H9 (cell line): ENCODE results near the gene RHOC. TPM values are rescaled to one million over a fixed set of nuclear protein-coding genes. Genes with fewer than 3 reads are reported as not detected.
"Not testable (repeated sequence)": the region's sequence is repeated elsewhere in the genome, so short reads cannot be mapped to it uniquely, and the experiment has no call there.

Experiments used
- DNase-seq: peaks from one replicate; pipeline ENCODE4 v3.0.0-alpha.2; 2017
- H2AFZ ChIP-seq: one replicate; pipeline ENCODE4 v1.6.1; 2013; ENCODE audit warnings: mild to moderate bottlenecking, low read length, control low read depth, moderate library complexity
- H2AK5ac ChIP-seq: 2 replicates; pipeline ENCODE4 v1.6.1; 2013; ENCODE audit warnings: low read length, control low read depth, mixed read lengths; ENCODE audit not compliant: insufficient read length
- H2BK120ac ChIP-seq: one replicate; pipeline ENCODE4 v1.6.1; 2013; ENCODE audit warnings: low read depth, mild to moderate bottlenecking, low read length, control low read depth, inconsistent platforms; ENCODE audit not compliant: poor library complexity, severe bottlenecking
- H2BK12ac ChIP-seq: 2 replicates; pipeline ENCODE4 v1.6.1; 2013; ENCODE audit warnings: low read length, control low read depth, mixed read lengths, low read depth; ENCODE audit not compliant: insufficient read length
- H2BK15ac ChIP-seq: 2 replicates; pipeline ENCODE4 v1.6.1; 2013; ENCODE audit warnings: low read depth, low read length, control low read depth
- H2BK20ac ChIP-seq: one replicate; pipeline ENCODE4 v1.6.1; 2013; ENCODE audit warnings: low read depth, mild to moderate bottlenecking, low read length, control low read depth, inconsistent platforms; ENCODE audit not compliant: poor library complexity, severe bottlenecking
- H2BK5ac ChIP-seq: 2 replicates; pipeline ENCODE4 v1.6.1; 2013; ENCODE audit warnings: low read length, control low read depth, mixed read lengths; ENCODE audit not compliant: insufficient read length
- H3K14ac ChIP-seq: 2 replicates; pipeline ENCODE4 v1.6.1; 2013; ENCODE audit warnings: low read length, control low read depth; ENCODE audit not compliant: insufficient read depth
- H3K18ac ChIP-seq: 2 replicates; pipeline ENCODE4 v1.6.1; 2013; ENCODE audit warnings: low read depth, mild to moderate bottlenecking, mixed read lengths, low read length, control low read depth; ENCODE audit not compliant: insufficient read length
- H3K23ac ChIP-seq: 2 replicates; pipeline ENCODE4 v1.6.1; 2013; ENCODE audit warnings: low read length, control low read depth, mixed read lengths, low read depth; ENCODE audit not compliant: insufficient read length
- H3K23me2 ChIP-seq: 2 replicates; pipeline ENCODE4 v1.6.1; 2013; ENCODE audit warnings: low read depth, mild to moderate bottlenecking, mixed read lengths, low read length, control low read depth; ENCODE audit not compliant: insufficient read length, poor library complexity, severe bottlenecking
- H3K27ac ChIP-seq: 2 replicates; pipeline ENCODE4 v1.5.1; 2013; ENCODE audit warnings: low read length, control low read depth, mixed read lengths, low read depth; ENCODE audit not compliant: insufficient read length
- H3K27me3 ChIP-seq: 2 replicates; pipeline ENCODE4 v1.6.1; 2013; ENCODE audit warnings: low read length, control low read depth, inconsistent platforms; ENCODE audit not compliant: insufficient read depth
- H3K4ac ChIP-seq: 2 replicates; pipeline ENCODE4 v1.6.1; 2013; ENCODE audit warnings: low read depth, mild to moderate bottlenecking, control low read depth, inconsistent platforms, low read length, moderate library complexity
- H3K4me1 ChIP-seq: 2 replicates; pipeline ENCODE4 v1.6.1; 2013; ENCODE audit warnings: low read length, control low read depth, inconsistent platforms; ENCODE audit not compliant: insufficient read depth
- H3K4me2 ChIP-seq: 2 replicates; pipeline ENCODE4 v1.6.1; 2013; ENCODE audit warnings: low read length, control low read depth, mixed read lengths; ENCODE audit not compliant: insufficient read length, insufficient read depth
- H3K56ac ChIP-seq: 2 replicates; pipeline ENCODE4 v1.6.1; 2013; ENCODE audit warnings: low read depth, mild to moderate bottlenecking, mixed read lengths, low read length, control low read depth; ENCODE audit not compliant: insufficient read length
- H3K79me1 ChIP-seq: 2 replicates; pipeline ENCODE4 v1.6.1; 2013; ENCODE audit warnings: low read depth, mild to moderate bottlenecking, moderate library complexity, low read length, control low read depth, inconsistent platforms; ENCODE audit not compliant: insufficient read depth, poor library complexity, severe bottlenecking
- H3K79me2 ChIP-seq: 2 replicates; pipeline ENCODE4 v1.6.1; 2013; ENCODE audit warnings: low read length, control low read depth, inconsistent platforms; ENCODE audit not compliant: insufficient read depth
- H3K9ac ChIP-seq: 2 replicates; pipeline ENCODE4 v1.6.1; 2013; ENCODE audit warnings: low read length, control low read depth, mixed read lengths; ENCODE audit not compliant: insufficient read length; ENCODE audit errors: extremely low read depth
- H3K9me3 ChIP-seq: one replicate; pipeline ENCODE4 v1.6.1; 2013; ENCODE audit warnings: low read depth, low read length, inconsistent platforms; ENCODE audit not compliant: control insufficient read depth
- H3T11ph ChIP-seq: one replicate; pipeline ENCODE4 v1.6.1; 2013; ENCODE audit warnings: mild to moderate bottlenecking, low read length, control low read depth, inconsistent platforms
- H4K20me1 ChIP-seq: one replicate; pipeline ENCODE4 v1.6.1; 2013; ENCODE audit not compliant: control insufficient read depth, insufficient read length, insufficient read depth
- H4K5ac ChIP-seq: 2 replicates; pipeline ENCODE4 v1.6.1; 2013; ENCODE audit warnings: low read depth, mild to moderate bottlenecking, mixed read lengths, low read length, control low read depth; ENCODE audit not compliant: insufficient read length
- H4K8ac ChIP-seq: replicated peaks from 2 replicates; pipeline ENCODE4 v1.6.1; 2013; ENCODE audit warnings: low read length, control low read depth, mixed read lengths, low read depth; ENCODE audit not compliant: insufficient read length
- H4K91ac ChIP-seq: 2 replicates; pipeline ENCODE4 v1.6.1; 2013; ENCODE audit warnings: low read depth, mild to moderate bottlenecking, moderate library complexity, mixed read lengths, low read length, control low read depth; ENCODE audit not compliant: insufficient read length
- H3K27ac Mint-ChIP-seq, 3 experiments: 2 replicates in 2 of 3; 3 replicates in 1 of 3; pipeline ENCODE4 v1.8.0; 2020 to 2021; ENCODE audit warnings: mixed read lengths in 3 of 3, mild to moderate bottlenecking in 1 of 3, moderate library complexity in 1 of 3
- H3K27me3 Mint-ChIP-seq: 2 replicates; pipeline ENCODE4 v1.8.0; 2021; ENCODE audit warnings: low read depth, mild to moderate bottlenecking, moderate library complexity, mixed read lengths
- H3K36me3 Mint-ChIP-seq, 3 experiments: 2 replicates in 2 of 3; 3 replicates in 1 of 3; pipeline ENCODE4 v1.8.0; 2020 to 2021; ENCODE audit warnings: low read depth in 3 of 3, mixed read lengths in 3 of 3; ENCODE audit not compliant: insufficient read depth in 1 of 3
- H3K4me1 Mint-ChIP-seq, 2 experiments: 2 replicates each; pipeline ENCODE4 v1.8.0; 2020; ENCODE audit warnings: mixed read lengths in 2 of 2
- H3K4me3 Mint-ChIP-seq, 2 experiments: 2 replicates in 1 of 2; 3 replicates in 1 of 2; pipeline ENCODE4 v1.8.0; 2020 to 2021; ENCODE audit warnings: mild to moderate bottlenecking in 2 of 2, mixed read lengths in 2 of 2, moderate library complexity in 1 of 2
- H3K9me3 Mint-ChIP-seq, 2 experiments: 2 replicates in 1 of 2; 3 replicates in 1 of 2; pipeline ENCODE4 v1.8.0; 2020; ENCODE audit warnings: mild to moderate bottlenecking in 2 of 2, mixed read lengths in 2 of 2, moderate library complexity in 1 of 2
- CTCF ChIP-seq: fragments of 200-600 bp; sonication (generic); conservative IDR thresholded peaks from 3 replicates; pipeline ENCODE4 v1.8.0; 2021; ENCODE audit warnings: antibody characterized with exemption, mild to moderate bottlenecking
- WGBS: extraction: QIAGEN DNeasy Blood & Tissue Kit; methylation state at CpG from one replicate; pipeline ENCODE4 v1.1.7; 2013; ENCODE audit warnings: missing lambda C conversion rate, low lambda C conversion rate, mixed read lengths; ENCODE audit not compliant: insufficient read length; ENCODE audit errors: extremely low coverage; 5-methylcytosine and 5-hydroxymethylcytosine counted together
- total RNA-seq: library from RNA; stranded (reverse); gene quantifications from 2 replicates; pipeline ENCODE4 v1.2.1, GENCODE V29; 2021

The RHOC gene
- total RNA-seq, 1 experiment from 2014 or later: 68.9 TPM

- H2BK15ac ChIP-seq: no peak overlapping the region
- H4K8ac ChIP-seq: no peak overlapping the region
- H3K4me2 ChIP-seq: no peak overlapping the region
- no peaks in the 10 kb centered on the region for H3K23me2 ChIP-seq
- no peaks in the 10 kb centered on the region for H3K79me1 ChIP-seq
- peaks cover 61% of the 10 kb centered on the region for H3K27me3 Mint-ChIP-seq
- H3K27ac Mint-ChIP-seq: no peak overlapping the region
- H3K4me1 Mint-ChIP-seq: peaks cover 20 to 28% of the 10 kb centered on the region in 2 experiments
- peaks cover 5 to 9% of the 10 kb centered on the region in 2 experiments; a peak in 3 of 5 replicates for H3K9me3 Mint-ChIP-seq
- no peak overlapping the region for H3K9ac ChIP-seq
- no peak overlapping the region for H2AFZ ChIP-seq
- no peak overlapping the region for H3T11ph ChIP-seq
- no peak overlapping the region for H3K14ac ChIP-seq
- peaks cover 4% of the 10 kb centered on the region; the same call in 1 of the 2 replicates for H3K4me1 ChIP-seq
- no peak overlapping the region for H2BK5ac ChIP-seq
- H2AK5ac ChIP-seq: no peak overlapping the region
- no peak overlapping the region for H3K27ac ChIP-seq
- H2BK120ac ChIP-seq: no peak overlapping the region
- H4K20me1 ChIP-seq: no peaks in the 10 kb centered on the region
- H3K4ac ChIP-seq: no peak overlapping the region
- no peaks in the 10 kb centered on the region; the same call in 1 of the 2 replicates for H3K27me3 ChIP-seq
- no peak overlapping the region for H2BK12ac ChIP-seq
- H4K5ac ChIP-seq: no peak overlapping the region
- no peak overlapping the region for H3K23ac ChIP-seq
- no peak overlapping the region for H3K56ac ChIP-seq
- H3K18ac ChIP-seq: no peak overlapping the region
- no CpG with 5 or more reads among the region's 2 CpGs for WGBS
- DNase-seq: no peak
- H2BK20ac ChIP-seq: no peak overlapping the region
- no peaks in the 10 kb centered on the region for H3K79me2 ChIP-seq
- H3K4me3 Mint-ChIP-seq: no peak overlapping the region
- peaks cover 0 to 6% (median 0%) of the 10 kb centered on the region in 3 experiments; a peak in 3 of 7 replicates for H3K36me3 Mint-ChIP-seq
- TF ChIP-seq CTCF: peak; percentile 35; the same call in 2 of the 3 replicates
- no peak overlapping the region for H4K91ac ChIP-seq
- H3K9me3 ChIP-seq: no peaks in the 10 kb centered on the region
Measured at GRCh38 chr1:112727716-112728115, 20.8 kb upstream of the RHOC start.

DNA sequence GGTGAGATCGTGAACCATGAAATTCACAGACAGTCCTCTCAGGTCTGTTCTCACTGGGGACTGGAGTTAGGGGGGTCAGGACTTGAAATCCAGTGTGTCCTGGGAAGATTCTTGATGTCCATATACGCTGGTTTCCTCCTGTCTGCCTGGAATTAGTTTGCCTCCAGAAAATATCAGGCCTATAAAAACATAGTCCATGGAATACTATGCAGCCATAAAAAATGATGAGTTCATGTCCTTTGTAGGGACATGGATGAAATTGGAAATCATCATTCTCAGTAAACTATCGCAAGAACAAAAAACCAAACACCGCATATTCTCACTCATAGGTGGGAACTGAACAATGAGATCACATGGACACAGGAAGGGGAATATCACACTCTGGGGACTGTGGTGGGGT, 17.3 kb upstream of the RHOC start:
- not testable (repeated sequence) for H3K23ac ChIP-seq, H3K27me3 ChIP-seq, H2BK5ac ChIP-seq, H3K9me3 ChIP-seq, H3K18ac ChIP-seq, H3K79me2 ChIP-seq, H3K56ac ChIP-seq, H2BK15ac ChIP-seq, H3T11ph ChIP-seq, DNase-seq, H3K27ac ChIP-seq, H3K23me2 ChIP-seq, H3K79me1 ChIP-seq, H4K20me1 ChIP-seq, H3K36me3 Mint-ChIP-seq, H4K91ac ChIP-seq, H2BK120ac ChIP-seq, H4K8ac ChIP-seq, H4K5ac ChIP-seq, H3K9me3 Mint-ChIP-seq, H3K4ac ChIP-seq, H3K9ac ChIP-seq, H2BK12ac ChIP-seq, H3K27ac Mint-ChIP-seq, H2AK5ac ChIP-seq, H3K4me2 ChIP-seq, H3K4me1 ChIP-seq, H2AFZ ChIP-seq, H2BK20ac ChIP-seq, H3K14ac ChIP-seq
- Mint-ChIP-seq H3K4me3 (peak overlapping the region in 1 of 2 experiments; percentile 60; a peak in 2 of 5 replicates), H3K27me3 (peaks cover 68% of the 10 kb centered on the region), H3K4me1 (peaks cover 26 to 28% of the 10 kb centered on the region in 2 experiments)
- WGBS: no CpG with 5 or more reads among the region's 4 CpGs
